ENCODE measurements around the gene IREB2.
A peak's percentile ranks its signal among the peaks of the same experiment; 100 is the strongest.
"Not testable (repeated sequence)": the region's sequence is repeated elsewhere in the genome, so short reads cannot be mapped to it uniquely, and the experiment has no call there.

IREB2 gene, protein sequence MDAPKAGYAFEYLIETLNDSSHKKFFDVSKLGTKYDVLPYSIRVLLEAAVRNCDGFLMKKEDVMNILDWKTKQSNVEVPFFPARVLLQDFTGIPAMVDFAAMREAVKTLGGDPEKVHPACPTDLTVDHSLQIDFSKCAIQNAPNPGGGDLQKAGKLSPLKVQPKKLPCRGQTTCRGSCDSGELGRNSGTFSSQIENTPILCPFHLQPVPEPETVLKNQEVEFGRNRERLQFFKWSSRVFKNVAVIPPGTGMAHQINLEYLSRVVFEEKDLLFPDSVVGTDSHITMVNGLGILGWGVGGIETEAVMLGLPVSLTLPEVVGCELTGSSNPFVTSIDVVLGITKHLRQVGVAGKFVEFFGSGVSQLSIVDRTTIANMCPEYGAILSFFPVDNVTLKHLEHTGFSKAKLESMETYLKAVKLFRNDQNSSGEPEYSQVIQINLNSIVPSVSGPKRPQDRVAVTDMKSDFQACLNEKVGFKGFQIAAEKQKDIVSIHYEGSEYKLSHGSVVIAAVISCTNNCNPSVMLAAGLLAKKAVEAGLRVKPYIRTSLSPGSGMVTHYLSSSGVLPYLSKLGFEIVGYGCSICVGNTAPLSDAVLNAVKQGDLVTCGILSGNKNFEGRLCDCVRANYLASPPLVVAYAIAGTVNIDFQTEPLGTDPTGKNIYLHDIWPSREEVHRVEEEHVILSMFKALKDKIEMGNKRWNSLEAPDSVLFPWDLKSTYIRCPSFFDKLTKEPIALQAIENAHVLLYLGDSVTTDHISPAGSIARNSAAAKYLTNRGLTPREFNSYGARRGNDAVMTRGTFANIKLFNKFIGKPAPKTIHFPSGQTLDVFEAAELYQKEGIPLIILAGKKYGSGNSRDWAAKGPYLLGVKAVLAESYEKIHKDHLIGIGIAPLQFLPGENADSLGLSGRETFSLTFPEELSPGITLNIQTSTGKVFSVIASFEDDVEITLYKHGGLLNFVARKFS
- total RNA-seq = 68.5 to 146 (median 100) reads per million in 17 experiments

DNA sequence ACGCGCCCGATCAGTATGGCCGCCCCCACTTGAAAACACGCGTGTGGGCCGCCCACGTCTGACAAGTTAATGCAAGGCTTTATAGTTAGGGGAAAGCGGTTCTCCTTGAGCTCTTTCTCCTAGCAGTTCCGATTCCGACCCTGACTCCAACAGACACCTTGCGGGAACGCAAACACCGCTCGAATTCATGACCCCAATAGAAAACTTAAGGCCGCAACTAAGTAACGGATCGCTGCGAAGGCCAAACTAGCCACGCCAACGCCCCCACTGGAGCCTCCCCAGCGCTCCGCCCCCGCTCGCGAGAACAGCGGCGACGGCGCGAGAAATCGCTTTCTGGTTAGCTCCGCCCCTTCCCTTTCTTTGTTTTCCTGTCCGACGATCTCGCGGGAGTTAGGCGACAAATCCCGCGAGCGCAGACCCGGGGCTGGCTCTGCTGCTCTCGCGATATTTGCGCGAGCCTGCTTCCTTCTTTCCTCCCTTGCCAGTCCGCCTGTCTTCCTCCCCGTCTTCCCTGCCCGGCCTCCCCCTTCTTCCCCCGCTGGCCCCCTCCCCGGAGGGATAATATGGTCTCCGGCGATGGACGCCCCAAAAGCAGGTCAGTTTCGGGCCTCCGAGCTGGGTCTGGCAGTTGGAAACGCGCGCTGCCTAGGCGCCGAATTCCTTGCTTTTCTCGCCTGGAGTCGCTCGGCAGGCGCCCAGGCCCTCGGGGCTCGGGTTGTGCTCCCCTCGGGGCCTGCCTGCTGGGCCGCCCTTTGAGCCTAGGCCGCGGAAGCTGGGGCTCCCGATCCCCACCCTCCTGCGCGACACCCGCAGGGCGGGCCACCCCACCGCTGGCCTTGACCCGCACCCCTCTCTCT is at the start of gene IREB2:
TSS of gene IREB2 (plus strand) at position 455 of the 857 bp plus-strand sequence. CDS start at position 577, 122 bp downstream.
- peak; percentile 99 to 100 (median 99) for DNase-seq

DNA sequence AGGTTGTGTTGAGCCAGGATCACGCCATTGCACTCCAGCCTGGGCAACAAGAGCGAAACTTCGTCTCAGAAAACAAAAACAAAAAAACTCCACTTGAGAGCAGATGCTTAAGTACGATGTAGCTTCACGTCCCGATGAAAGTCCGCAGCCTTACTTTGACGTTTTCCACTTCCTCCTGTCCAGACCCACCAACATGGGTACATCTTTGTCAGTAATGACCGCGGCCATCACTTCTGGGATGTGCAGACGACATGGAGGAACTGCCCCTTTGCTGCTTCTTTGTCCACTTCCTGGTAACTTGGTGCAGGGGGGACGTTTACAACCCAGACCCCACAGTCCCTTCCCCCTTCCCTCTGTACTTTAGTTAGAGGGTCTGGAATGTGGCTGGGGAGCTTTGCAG is 49.2 kb upstream of the IREB2 start:
- no peak for DNase-seq

DNA sequence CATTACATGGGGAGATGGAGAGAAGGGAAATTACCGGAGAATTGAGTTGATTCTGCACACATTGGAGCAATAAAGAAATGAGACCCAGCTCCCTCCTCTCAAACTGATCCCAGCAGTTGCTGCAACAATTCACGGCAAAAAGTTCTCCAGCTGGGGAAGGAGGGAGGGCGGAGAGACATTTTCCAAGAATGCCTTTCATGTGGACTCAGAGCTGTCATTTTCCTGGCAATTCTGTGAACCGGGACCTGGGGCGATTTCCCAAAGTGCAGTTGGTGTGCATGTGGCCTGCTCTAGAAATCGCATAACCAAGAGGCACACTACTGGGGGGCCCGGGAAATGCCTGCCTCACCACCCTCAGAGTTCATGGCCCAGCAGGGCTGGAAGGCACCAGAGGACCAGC is 48.7 kb upstream of the IREB2 start:
- DNase-seq = no peak

DNA sequence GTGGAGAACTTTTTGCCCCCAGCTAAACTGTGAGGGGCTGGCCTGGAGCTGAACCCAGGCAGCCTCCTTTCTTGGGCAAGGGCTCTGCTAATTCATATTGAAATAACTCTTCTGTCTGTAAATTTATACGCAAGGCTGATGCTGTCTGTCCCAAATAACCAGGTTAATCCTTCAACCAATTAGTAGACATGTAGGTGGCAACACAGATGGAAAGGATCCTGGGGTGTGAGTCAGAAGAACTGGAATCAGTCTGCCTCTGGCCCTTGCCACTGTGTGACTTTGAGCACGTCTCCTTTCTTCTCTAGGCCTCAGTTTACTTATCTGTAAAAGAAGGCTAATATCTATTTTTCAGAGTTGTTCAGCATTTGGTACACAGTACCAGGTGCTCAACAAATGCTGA is 48.3 kb upstream of the IREB2 start:
- no peak for DNase-seq

DNA sequence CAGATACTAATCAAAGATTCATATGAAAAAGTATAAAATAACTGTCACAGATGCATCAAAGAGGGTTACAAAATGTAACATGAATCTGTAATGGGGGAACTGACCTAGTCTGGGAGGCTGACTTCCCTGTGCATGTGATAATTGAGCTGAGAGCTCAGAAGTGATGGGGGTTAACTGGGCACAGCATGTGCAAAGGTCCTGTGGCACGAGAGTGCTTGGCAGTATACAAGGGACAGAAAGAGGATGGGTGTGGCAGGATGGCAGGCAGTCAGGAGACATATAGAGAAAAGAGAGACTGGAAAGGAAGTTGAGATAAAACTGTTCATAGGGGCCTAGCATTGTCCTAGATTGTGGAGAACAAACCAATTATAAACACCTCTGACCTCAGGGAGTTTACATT is 47.8 kb upstream of the IREB2 start:
- DNase-seq = no peak

DNA sequence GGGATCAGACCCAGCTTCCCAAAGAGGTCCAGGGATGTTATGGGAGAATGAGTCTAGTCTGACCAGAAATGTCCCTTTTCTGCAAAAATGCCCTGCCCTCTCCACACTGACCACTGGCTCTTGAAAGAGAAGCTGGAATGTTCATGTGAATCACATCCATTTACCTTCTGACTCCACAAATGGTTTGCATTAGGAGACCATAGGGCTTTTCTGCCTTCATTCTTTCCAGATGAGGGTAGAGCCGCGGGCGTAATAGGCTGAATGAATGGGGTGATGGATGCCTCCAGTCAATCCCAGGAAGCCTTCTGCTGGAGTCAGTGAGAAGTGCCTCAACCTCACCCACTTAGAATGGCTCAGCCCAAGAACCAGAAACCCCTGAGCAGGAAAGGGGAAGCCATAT is 47.2 kb upstream of the IREB2 start:
- no peak for DNase-seq

DNA sequence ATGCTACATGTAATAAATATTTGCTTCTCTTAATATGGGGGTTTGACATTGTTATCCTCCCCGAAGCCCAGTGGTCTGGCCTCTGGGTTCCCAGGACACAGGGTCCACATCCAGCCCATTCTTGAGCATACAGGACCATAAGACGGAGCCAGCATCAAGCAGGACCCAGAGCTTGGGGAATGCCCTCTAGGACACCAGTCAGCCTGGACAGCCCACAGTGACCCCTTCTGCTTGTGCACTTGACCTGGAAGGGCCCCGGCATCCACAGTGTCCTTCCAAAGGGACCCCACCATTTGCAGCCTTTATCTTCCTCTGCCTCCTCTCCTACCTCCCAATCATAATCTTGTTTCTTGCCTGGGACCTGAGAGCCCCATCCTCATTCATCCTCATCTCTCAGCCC is 46.2 kb upstream of the IREB2 start:
- DNase-seq = no peak

DNA sequence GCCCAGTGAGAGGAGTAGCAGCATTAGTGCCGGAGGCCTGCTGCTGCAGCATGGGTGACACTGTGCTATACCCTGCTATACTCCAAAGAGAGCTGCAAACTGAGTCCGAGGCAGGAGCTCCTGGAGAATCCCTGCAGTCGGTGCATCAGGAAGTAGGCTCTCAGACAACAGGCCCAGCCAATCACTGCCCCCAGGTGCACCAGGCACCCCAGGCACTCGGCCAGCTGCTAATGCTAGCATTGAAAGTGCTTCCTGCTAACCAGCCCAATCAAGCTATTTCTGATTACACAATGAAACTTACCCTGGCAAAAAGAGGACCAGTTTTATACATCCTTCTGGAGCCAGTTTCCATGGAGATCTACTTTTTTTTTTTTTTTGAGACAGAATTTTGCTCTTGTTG is 45.6 kb upstream of the IREB2 start:
- DNase-seq = no peak

DNA sequence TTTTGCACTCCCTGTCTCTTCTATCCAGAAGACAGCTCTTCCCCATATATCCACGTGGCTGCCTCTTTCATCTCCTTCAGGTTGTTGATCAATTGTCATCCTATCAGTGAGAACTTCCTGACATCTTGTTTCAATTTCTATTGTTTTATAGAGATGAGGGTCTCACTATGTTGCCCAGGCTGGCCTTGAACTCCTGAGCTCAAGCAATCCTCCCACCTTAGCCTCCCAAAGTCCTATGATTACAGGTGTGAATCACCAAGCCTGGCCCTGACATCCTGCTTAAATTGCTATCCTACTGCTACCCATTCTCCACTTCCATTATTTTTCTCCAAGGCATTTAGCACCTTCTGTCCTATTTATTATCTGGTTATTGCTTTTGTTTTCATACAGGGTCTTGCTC is 44.9 kb upstream of the IREB2 start:
- DNase-seq = no peak

DNA sequence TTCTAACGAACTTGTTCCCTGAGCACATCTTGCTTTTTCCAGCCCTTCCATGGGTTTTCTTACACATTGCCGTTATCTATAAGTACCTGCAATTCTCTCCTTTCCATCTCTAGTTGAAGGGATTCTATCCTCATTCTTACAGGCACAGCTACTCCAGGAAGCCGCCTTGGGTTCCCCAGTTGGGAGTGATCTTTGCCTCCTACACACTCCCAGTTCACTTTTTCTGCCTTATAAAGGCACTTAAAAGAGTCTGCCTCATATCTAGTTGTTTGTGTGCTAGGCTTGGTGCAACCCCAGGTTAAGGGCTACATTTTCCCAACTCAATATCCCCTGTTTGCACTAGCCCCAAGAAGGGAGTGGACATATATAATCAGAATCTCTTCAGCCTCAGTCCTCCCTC is 44.0 kb upstream of the IREB2 start:
- peak; percentile 6 to 51 (median 44) for DNase-seq

DNA sequence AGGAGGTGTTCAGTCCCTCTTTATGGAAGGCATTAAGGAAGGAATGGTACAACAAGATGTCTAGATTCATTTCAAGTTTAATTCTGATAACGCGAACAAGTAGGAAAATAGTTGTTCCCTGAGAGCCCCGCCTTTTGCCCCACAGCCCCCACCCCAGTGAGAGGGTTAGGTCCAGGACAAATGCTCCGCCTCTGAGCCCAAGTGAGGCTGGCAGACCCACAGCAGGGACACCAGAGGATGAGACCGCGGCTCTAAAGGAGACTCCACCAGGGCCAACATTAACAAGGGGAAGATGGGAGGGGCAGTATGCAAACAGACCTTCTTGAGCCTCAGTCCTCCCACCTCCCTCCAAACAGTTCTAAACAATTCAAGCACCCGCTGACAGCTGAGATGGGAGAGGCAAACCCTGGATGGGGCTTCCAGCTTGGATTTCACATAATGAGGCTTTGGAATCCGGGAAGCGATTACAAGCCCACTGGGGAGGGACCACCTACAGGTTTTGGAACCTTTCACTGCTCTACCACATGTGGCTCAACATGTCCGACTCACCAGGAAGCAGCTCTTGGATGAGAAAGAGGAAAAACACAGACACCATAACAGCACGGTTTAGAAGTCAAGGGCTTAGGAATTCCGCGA is 42.9 kb upstream of the IREB2 start:
- no peak for DNase-seq

DNA sequence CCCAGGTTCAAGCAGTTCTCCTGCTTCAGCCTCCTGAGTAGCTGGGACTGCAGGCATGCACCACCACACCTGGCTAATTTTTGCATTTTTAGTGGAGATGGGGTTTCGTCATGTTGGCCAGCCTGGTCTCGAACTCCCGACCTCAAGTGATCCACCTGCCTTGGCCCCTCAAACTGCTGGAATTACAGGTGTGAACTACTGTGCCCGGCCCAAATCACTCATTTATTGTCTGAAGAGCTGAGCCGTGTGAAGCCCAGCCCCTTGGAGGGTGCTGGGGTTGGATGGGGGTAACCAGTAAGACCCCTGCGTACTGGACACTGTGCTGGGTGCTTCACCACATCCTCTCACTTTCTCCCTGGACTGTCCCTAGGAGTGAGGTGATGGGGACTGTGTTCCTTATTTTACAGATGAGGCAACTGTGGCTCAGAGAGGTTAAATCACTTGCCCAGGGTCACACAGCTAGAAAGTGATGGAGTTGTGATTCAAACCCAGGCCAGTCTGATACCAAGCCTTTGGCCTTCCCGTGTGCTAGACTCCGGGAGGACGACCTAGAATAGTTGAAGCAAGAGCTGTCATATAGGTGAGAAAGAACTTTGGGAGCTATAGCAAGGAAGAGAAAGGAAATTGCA is 41.7 kb upstream of the IREB2 start:
- DNase-seq = no peak

DNA sequence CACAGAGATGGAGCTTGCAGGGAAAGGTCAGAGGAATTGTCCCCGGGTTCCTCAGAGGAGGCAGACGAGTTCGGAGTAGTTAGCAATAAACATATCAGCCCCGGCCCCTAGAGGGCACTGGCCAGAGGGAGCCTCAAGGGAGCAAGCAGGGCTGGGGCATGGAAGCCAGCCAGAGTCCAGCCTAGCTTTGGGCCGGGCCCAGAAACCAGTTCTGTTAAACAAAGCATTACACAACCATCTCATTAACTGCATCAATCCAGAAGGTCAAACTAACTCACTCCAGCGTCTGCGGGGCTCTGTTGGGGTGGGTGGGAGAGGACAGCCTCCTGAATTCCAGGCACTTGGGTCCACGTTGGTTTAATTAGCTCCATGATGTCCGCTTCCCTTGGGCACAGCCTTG is 41.0 kb upstream of the IREB2 start:
- peak in 2 of 4 experiments; percentile 18 to 33 for DNase-seq

DNA sequence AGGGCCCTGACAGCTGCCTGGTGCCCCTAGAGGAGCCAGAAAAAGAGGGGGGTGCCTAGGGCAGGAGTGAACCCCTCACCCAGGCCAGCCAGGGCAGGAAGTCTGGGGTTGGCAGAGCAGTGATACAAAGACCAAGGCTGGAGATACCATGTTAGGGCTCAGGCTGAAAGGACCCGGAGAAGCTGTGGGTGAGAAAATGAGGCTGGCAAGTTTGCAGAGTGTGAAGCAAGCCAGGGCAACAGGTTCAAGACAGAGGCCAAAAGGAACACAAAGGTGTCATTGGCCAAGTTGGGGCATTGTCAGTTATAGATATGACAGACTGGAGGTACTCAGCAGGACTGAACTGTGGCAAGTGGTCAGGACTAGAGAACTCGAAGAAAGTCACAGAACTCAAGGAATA is 40.6 kb upstream of the IREB2 start:
- DNase-seq = no peak

DNA sequence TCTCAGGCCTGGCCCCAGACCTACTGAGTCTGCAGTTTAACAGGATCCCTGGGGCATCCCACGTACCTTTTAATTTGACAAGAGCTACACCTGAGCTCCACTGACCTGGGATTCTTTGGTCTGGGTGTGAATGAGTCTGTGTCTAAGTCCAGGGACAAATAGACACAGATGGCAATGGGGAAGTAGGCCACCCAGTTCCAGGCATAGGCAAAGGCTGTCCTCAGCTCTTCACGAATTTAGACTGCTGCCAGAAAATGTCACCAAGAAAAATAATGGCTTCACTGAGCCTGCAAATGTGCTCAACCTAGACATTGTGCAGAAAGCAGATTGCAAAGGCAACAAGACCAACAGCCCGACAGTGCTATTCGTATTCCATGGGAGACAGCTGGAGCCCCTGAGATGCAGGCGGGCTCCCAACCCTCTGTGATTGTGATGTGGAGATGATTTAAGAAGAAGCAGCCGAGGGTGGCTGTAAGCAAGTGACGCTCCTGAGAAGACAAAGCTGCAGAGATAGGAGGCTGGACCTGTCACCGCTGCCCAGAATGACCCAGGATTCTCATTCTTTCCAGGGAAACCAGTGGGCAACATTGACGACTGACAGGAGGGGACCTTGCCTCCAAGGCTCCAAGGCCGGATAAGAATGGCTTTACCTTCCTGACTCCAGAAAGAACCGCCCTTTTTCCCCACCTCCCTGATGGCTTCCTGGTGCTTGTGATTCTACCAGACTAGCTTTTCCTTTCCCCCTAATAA is 39.8 kb upstream of the IREB2 start:
- no peak for DNase-seq

DNA sequence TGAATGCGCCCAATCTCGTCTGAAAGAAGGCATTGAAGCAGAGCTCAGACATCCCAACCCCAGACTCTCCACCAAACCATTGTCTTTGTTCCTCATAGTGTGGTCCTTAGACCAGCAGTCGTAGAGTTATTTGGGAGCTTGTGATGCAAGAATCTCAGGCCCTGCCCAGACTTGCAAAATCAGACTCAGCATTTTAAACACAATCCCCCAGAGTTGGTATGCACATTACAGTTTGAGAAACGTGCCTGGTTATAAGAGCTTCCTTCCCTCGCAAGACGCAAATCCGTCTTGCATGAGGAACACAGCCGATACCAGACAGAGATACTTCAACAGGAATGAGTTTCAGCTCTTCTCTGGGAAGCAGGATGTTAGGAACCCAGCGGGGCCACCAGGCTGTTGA is 38.9 kb upstream of the IREB2 start:
- peak; percentile 43 to 74 (median 61) for DNase-seq

DNA sequence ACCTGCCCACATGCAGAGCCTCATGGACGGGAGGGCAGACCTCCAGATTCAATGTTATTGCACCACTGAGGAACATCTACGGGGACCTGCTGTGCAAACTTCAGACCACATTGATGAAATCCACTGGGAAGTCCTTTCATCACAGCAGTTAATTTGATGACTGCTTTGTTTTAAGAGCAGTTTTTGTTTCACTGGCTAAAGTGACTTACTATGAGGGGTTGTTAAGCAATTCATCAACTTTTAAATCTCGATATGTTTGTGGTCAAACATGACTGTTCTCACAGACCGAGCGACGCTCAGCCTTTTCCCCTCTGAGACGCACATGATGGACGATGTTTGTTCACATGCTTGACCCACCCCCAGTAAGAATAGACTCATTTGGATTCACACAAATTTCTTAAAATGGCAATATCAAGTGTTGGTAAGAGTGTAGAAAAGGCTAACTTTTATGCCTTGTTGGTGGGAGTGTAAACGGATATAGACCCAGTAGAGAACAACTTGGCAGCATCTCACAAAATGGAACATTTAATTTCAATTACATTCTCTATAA is 35.9 kb upstream of the IREB2 start:
- DNase-seq = peak in 3 of 4 experiments; percentile 17 to 53 (median 34)

DNA sequence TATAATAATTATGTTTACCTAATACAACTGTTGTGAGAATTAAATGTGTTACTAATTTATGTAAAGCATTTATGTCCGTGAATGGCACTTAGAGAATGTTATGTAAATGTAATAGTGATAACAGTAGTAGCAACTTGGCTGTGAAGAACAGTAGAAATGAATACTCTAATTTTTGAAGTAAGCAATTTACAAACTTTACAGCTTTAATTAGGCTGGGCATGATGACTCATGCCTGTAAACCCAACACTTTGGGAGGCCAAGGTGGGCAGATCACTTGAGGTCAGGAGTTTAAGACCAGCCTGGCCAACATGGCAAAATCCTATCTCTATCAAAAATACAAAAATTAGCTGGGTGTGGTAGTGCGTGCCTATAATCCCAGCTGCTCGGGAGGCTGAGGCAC is 33.9 kb upstream of the IREB2 start:
- DNase-seq = no peak

DNA sequence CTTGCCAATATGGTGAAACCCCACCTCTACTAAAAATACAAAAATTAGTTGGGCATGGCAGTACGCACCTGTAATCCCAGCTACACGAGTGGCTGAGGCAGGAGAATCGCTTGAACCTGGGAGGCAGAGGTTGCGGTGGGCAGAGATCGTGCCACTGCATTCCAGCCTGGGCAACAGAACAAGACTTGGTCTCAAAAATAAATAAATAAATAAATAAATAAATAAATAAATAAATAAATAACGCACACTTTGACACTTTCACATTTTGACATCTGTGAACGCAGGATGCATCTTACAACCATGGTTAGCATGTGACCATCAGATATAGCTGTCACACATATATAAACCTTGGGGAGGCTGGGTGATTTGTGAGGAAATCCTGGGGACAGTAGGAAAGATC is 33.2 kb upstream of the IREB2 start:
- DNase-seq = not testable (repeated sequence)

DNA sequence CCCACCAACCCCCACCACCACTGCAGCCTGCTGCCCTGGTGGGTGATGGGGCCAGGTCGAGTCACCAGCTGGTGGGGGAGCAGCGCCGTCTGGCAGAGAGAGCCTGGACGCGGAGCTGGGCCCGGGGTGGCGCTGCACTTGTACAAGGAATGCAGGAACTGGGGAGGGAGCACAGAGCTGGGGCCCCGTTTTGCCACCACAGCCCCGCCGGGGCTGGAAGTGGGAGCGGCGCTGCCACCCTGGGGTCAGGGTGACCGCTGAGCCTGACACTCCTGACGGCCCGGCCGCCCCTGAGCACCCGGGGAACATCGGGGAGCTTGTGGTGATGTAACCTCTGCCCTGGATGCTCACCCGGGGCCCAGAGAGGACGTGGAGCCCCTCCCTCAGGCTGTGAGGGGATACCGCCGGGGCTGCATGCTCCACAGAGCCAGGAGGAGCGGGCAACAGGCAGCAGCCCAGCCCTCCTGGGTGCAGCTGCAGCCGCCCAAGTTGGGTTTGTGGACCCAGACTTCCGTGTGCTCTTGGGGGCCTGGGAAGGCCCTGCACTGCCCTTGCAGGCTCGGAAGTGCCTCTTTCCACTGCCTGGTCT is 32.6 kb upstream of the IREB2 start:
- DNase-seq = no peak
